ENCODE results near the gene ZNF683.
"Not testable (repeated sequence)": the region's sequence is repeated elsewhere in the genome, so short reads cannot be mapped to it uniquely, and the experiment has no call there.

ZNF683 gene

GRCh38 chr1:26372611-26373010, at the start of gene ZNF683:
Gene ZNF683, minus strand, starts transcription at chr1:26372750. Its CDS starts 4,179 bp downstream, at chr1:26368571.
- DNase-seq (ENCODE audit: low spot score), result not testable (repeated sequence)

- DNase-seq (ENCODE audit: low spot score), result no peak
Observed at GRCh38 chr1:26419494-26419893, 46.9 kb upstream of the ZNF683 start.

GRCh38 chr1:26418865-26419349, 46.4 kb upstream of the ZNF683 start:
- no peak for DNase-seq (ENCODE audit: low spot score)

- DNase-seq (ENCODE audit: low spot score), result peak; percentile 74
Observed at GRCh38 chr1:26417111-26417759, 44.7 kb upstream of the ZNF683 start.

- DNase-seq (ENCODE audit: low spot score), result no peak
Observed at GRCh38 chr1:26413031-26413430, 40.5 kb upstream of the ZNF683 start.

GRCh38 chr1:26412180-26412840, 39.8 kb upstream of the ZNF683 start:
- DNase-seq (ENCODE audit: low spot score), result no peak

GRCh38 chr1:26411624-26412074, 39.1 kb upstream of the ZNF683 start:
- DNase-seq (ENCODE audit: low spot score), result no peak

GRCh38 chr1:26410706-26411623, 38.4 kb upstream of the ZNF683 start, which contains the start of gene LIN28A:
Gene LIN28A, plus strand, starts transcription at chr1:26410817. Its CDS starts 75 bp downstream, at chr1:26410892.
- DNase-seq (ENCODE audit: low spot score), result no peak

- DNase-seq (ENCODE audit: low spot score), result no peak
Observed at GRCh38 chr1:26409191-26409807, 36.7 kb upstream of the ZNF683 start.

GRCh38 chr1:26408604-26409003, 36.1 kb upstream of the ZNF683 start:
- DNase-seq (ENCODE audit: low spot score), result peak; percentile 88

- DNase-seq (ENCODE audit: low spot score), result no peak
Observed at GRCh38 chr1:26405281-26405915, 32.8 kb upstream of the ZNF683 start.

- DNase-seq (ENCODE audit: low spot score), result no peak
Observed at GRCh38 chr1:26404641-26405040, 32.1 kb upstream of the ZNF683 start.

- DNase-seq (ENCODE audit: low spot score), result no peak
Observed at GRCh38 chr1:26403656-26404055, 31.1 kb upstream of the ZNF683 start.

- no peak for DNase-seq (ENCODE audit: low spot score)
Observed at GRCh38 chr1:26401891-26402290, 29.3 kb upstream of the ZNF683 start.

GRCh38 chr1:26399034-26399433, 26.5 kb upstream of the ZNF683 start:
- DNase-seq (ENCODE audit: low spot score), result no peak

- no peak for DNase-seq (ENCODE audit: low spot score)
Observed at GRCh38 chr1:26395754-26396153, 23.2 kb upstream of the ZNF683 start.

- DNase-seq (ENCODE audit: low spot score), result peak; percentile 75
Observed at GRCh38 chr1:26391450-26391849, 18.9 kb upstream of the ZNF683 start.

GRCh38 chr1:26389604-26390247, 17.2 kb upstream of the ZNF683 start:
- no peak for DNase-seq (ENCODE audit: low spot score)

GRCh38 chr1:26388791-26389445, 16.4 kb upstream of the ZNF683 start:
- DNase-seq (ENCODE audit: low spot score), result no peak

- DNase-seq (ENCODE audit: low spot score), result no peak
Observed at GRCh38 chr1:26387447-26387846, 14.9 kb upstream of the ZNF683 start.

All from AG08395 (cell line).